Measurements from ENCODE around the gene IFT22. TPM values are rescaled to one million over a fixed set of nuclear protein-coding genes. Genes with fewer than 3 reads are reported as not detected.
"Not testable (repeated sequence)": the region's sequence is repeated elsewhere in the genome, so short reads cannot be mapped to it uniquely, and the experiment has no call there.

Gene IFT22
- total RNA-seq, 2 experiments from 2014 or later = 6.1 to 6.3 TPM

DNA sequence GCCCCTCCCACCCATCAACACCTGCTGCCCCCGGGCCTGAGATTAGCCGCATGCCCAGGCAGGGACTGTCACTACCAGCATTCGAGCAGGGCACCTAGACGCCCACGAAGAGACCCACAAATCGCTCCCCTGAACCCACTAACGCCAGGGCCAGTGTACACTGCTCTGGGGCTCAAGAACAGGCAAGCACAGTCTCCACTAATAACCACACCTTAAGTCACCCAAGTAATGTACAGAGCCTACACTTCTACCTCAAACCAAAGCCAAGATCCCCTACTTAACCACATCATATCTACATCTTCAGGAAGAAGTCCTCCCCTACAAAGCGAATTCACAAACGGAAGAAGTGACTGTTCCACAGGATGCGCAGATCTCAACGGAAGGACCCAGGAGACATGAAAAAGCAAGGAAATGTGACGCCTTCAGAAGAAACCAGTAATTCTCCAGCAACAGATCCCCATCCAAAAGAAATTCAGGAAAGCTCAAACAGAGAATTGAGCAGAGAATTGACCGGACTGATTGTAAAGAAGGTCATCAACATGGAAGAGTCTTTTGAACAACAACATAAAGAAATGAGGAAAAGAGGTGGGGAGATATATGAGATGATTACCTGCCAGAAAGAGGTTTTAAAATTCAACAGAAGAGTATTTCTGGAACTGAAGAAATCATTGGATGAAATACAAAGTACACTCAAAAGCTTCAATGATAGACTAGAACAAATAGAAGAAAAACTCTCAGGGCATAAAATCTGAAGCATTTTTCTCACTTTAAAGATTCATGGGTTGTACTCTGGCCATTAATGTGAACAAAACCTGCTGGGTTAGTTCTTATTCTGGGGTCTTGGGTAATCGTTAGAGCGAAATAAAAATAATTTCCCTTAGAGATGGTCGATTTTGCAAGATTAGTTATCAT lies 20.9 kb downstream of the IFT22 start:
- peaks cover 3% of the 10 kb centered on the region for H3K4me1 Mint-ChIP-seq
- H3K9me3 Mint-ChIP-seq = peaks cover 17% of the 10 kb centered on the region
- no peak overlapping the region for H3K27ac Mint-ChIP-seq
- H3K27me3 Mint-ChIP-seq = peaks cover 61% of the 10 kb centered on the region
- no peak for ATAC-seq (ENCODE audit: low read depth)
- DNase-seq = no peak
- H3K36me3 Mint-ChIP-seq = peaks cover 10% of the 10 kb centered on the region
- POLR2A ChIA-PET = no interaction called here
- no peak overlapping the region for H3K4me3 Mint-ChIP-seq

GRCh38 chr7:101299511-101300464 lies 21.8 kb downstream of the IFT22 start:
- H3K27me3 Mint-ChIP-seq = peaks cover 68% of the 10 kb centered on the region
- H3K36me3 Mint-ChIP-seq = peaks cover 10% of the 10 kb centered on the region
- no peak for ATAC-seq (ENCODE audit: low read depth)

DNA sequence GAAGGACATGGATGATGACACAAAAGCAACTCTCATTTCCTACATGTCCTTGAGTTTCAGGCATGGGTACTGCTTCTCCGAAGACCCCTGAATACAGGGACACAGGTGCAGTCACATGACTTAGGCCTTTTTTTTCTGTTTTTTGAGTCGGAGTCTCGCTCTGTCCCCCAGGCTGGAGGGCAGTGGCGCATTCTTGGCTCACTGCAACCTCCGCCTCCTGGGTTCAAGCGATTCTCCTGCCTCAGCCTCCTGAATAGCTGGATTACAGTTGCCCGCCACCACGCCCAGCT lies 26.8 kb downstream of the IFT22 start:
- Mint-ChIP-seq H3K4me1 (peaks cover 8% of the 10 kb centered on the region), H3K9me3 (no peaks in the 10 kb centered on the region), H3K4me3 (no peak overlapping the region), H3K36me3 (no peaks in the 10 kb centered on the region), H3K27ac (no peak overlapping the region), H3K27me3 (peaks cover 44% of the 10 kb centered on the region)
- DNase-seq (no peak), ATAC-seq (ENCODE audit: low read depth) (no peak)
- POLR2A ChIA-PET = no interaction called here

More at GRCh38 chr7:101299511-101300464, 21.8 kb downstream of the IFT22 start:
- no peak for DNase-seq
- POLR2A ChIA-PET = no interaction called here
- no peak overlapping the region for H3K4me3 Mint-ChIP-seq
- peaks cover 3% of the 10 kb centered on the region for H3K4me1 Mint-ChIP-seq
- no peak overlapping the region for H3K27ac Mint-ChIP-seq
- H3K9me3 Mint-ChIP-seq = peaks cover 17% of the 10 kb centered on the region

DNA sequence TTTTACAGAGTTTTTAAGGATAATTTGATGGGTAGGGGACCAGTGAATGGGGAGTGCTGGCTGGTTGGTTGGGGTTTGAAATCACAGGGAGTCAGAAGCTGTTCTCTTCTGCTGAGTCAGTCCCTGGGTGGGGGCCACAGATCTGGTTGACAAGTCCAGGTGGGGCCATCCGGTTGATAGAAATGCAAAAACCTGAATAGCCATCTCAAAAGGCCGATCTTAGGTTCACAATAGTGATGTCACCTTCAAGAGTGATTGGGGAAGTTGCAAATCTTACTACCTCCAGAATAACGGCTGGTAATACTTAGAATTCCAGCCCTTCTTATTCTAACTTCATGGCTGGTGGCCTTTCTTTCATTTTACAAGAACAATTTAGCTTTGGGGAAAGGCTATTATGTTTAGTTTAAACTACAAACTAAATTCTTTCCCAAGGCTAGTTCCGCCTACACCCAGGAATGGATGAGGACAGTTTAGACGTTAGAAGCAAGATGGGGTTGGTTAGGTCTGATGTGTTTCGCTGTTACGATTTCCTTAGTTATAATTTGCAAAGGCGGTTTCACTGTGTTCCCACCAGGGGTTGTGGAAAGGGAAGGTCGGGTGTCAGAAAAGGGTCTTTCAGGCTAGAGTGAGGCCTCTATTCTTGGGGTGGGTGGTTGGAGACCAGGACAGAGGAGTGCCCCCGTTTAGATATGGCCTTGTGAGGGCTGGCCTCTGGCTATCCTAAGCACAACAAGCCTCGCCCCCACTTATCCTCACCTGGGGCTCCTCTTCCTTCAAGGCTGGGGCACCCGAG lies 27.4 kb downstream of the IFT22 start:
- no peak overlapping the region for H3K27ac Mint-ChIP-seq
- peaks cover 10% of the 10 kb centered on the region for H3K4me1 Mint-ChIP-seq
- H3K36me3 Mint-ChIP-seq = no peaks in the 10 kb centered on the region
- ATAC-seq (ENCODE audit: low read depth) (no peak), DNase-seq (no peak)
- no peak overlapping the region for H3K4me3 Mint-ChIP-seq
- POLR2A ChIA-PET = no interaction called here
- no peaks in the 10 kb centered on the region for H3K9me3 Mint-ChIP-seq
- H3K27me3 Mint-ChIP-seq = peaks cover 40% of the 10 kb centered on the region

GRCh38 chr7:101293069-101294021 lies 28.3 kb downstream of the IFT22 start:
- H3K4me3 Mint-ChIP-seq; H3K36me3 Mint-ChIP-seq; DNase-seq; POLR2A ChIA-PET; H3K27ac Mint-ChIP-seq; ATAC-seq (ENCODE audit: low read depth); H3K9me3 Mint-ChIP-seq; H3K4me1 Mint-ChIP-seq: not testable (repeated sequence)
- peaks cover 34% of the 10 kb centered on the region for H3K27me3 Mint-ChIP-seq

DNA sequence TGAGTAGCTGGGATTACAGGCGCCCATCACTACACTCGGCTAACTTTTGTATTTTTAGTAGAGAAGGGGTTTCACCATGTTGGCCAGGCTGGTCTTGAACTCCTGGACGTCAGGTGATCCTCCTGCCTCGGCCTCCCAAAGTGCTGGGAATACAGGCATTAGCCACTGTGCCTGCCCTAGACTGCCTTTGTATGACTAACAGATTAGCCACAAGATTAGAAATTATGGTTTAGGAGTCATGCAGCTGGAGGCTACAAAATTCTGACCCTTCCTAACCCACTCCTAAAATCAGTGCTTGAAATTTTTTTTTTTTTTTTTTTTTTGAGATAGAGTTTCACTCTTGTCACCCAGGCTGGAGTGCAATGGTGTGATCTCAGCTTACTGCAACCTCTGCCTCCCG lies 29.0 kb downstream of the IFT22 start:
- H3K36me3 Mint-ChIP-seq; H3K4me3 Mint-ChIP-seq; ATAC-seq (ENCODE audit: low read depth); DNase-seq; H3K4me1 Mint-ChIP-seq; H3K9me3 Mint-ChIP-seq; POLR2A ChIA-PET; H3K27ac Mint-ChIP-seq: not testable (repeated sequence)
- peaks cover 34% of the 10 kb centered on the region for H3K27me3 Mint-ChIP-seq

DNA sequence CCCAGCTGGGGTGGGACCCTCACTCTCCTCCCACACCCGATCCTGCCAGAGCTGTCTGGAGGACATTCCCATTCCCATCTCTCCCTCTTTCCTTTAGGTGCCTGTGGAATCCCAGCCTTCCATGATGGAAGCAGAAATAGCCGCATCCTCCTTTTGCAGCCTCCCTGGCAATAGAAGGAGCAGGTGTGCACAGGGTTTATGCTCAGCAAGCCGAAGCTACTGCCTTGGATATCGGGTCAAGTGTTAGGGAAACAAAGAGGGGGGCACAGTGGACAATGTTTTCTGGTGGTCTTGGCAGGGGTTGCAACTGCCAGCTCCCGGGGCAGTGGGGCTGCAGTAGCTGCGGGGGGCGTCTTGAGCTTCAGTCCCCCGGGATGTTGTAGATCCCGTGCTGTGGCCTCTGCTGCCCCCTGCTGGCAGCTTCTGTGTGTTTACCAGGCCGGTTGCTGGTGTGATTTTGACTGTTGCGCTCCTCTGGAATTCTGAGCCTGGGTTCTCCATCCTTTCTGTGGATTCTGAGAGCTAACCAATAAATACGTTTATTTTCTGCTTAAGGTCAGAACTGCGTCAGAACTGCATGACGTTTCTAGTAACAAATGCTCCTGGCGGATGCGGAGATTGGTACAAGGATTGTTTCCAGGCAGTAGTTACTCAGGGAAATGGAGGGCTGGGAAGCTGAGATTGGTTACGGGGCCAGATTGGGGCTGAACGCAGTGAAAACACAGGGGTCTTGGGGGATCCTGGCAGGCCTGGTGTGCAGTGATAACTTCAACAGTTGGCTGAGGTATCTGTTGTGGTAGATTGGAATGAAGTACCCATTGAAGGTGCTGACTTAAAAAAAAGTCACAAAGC lies 31.2 kb downstream of the IFT22 start:
- peaks cover 17% of the 10 kb centered on the region for H3K4me1 Mint-ChIP-seq
- not testable (repeated sequence) for H3K4me3 Mint-ChIP-seq, H3K9me3 Mint-ChIP-seq, H3K27ac Mint-ChIP-seq, H3K36me3 Mint-ChIP-seq
- peak; percentile 74 for DNase-seq
- POLR2A ChIA-PET = interaction anchor here (0.6 to 0.8 kb wide), 2 partner anchors 71 to 162 kb away, joined by 3 to 9 read pairs; no protein-coding TSS in a partner anchor
- peaks cover 29% of the 10 kb centered on the region for H3K27me3 Mint-ChIP-seq
- peak; percentile 53 for ATAC-seq (ENCODE audit: low read depth)

- DNase-seq, H3K27ac Mint-ChIP-seq: not testable (repeated sequence)
These were observed 31.9 kb downstream of the IFT22 start for GRCh38 chr7:101289687-101290086.

DNA sequence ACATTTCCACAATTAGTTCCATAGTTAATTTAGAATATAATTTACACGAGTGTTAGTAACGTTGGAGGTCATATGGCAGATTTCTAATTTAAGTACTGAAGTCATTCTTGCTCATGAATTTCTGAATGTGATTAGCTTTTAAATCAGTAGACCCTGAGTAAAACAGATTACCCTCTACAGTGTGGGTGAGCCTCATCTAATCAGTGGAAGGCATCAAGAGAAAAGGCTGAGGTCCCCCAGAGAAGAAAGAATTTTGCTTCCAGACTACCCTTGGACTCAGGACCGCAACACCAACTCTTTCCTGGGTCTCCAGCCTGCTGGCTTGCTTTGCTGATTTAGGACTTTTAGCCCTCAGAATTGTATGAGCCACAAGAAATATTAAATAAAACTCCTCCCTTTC lies 33.2 kb downstream of the IFT22 start:
- Mint-ChIP-seq H3K9me3 (no peaks in the 10 kb centered on the region), H3K27ac (no peak overlapping the region), H3K36me3 (no peaks in the 10 kb centered on the region), H3K4me1 (peaks cover 17% of the 10 kb centered on the region), H3K27me3 (peaks cover 25% of the 10 kb centered on the region), H3K4me3 (no peak overlapping the region)
- POLR2A ChIA-PET = no interaction called here
- no peak for DNase-seq
- no peak for ATAC-seq (ENCODE audit: low read depth)

More at GRCh38 chr7:101289687-101290086, 31.9 kb downstream of the IFT22 start:
- peak; percentile 23 for ATAC-seq (ENCODE audit: low read depth)
- H3K4me3 Mint-ChIP-seq, POLR2A ChIA-PET, H3K9me3 Mint-ChIP-seq, H3K36me3 Mint-ChIP-seq: not testable (repeated sequence)
- peaks cover 17% of the 10 kb centered on the region for H3K4me1 Mint-ChIP-seq
- H3K27me3 Mint-ChIP-seq = peaks cover 25% of the 10 kb centered on the region

- Mint-ChIP-seq H3K9me3 (no peaks in the 10 kb centered on the region), H3K27me3 (peaks cover 26% of the 10 kb centered on the region), H3K27ac (no peak overlapping the region), H3K36me3 (no peaks in the 10 kb centered on the region), H3K4me1 (peaks cover 21% of the 10 kb centered on the region), H3K4me3 (no peak overlapping the region)
- DNase-seq (no peak), ATAC-seq (ENCODE audit: low read depth) (no peak)
- POLR2A ChIA-PET = no interaction called here
These were observed 34.6 kb downstream of the IFT22 start for GRCh38 chr7:101287032-101287431.

- POLR2A ChIA-PET = interaction anchor here (0.5 kb wide), 1 partner anchor 35 kb away, joined by 4 read pairs; no protein-coding TSS in a partner anchor
- not testable (repeated sequence) for H3K9me3 Mint-ChIP-seq; H3K27ac Mint-ChIP-seq; ATAC-seq (ENCODE audit: low read depth); H3K36me3 Mint-ChIP-seq; H3K4me3 Mint-ChIP-seq; DNase-seq
- H3K4me1 Mint-ChIP-seq = peaks cover 21% of the 10 kb centered on the region
- H3K27me3 Mint-ChIP-seq = peaks cover 20% of the 10 kb centered on the region
These were observed 35.7 kb downstream of the IFT22 start for GRCh38 chr7:101285880-101286279.
